SH-SY5Y (cell line): ENCODE results near the gene CYP51A1.

Experiments used
- GATA2 ChIP-seq: IDR thresholded peaks from 2 replicates; pipeline ENCODE4 v1.6.1; 2011; ENCODE audit warnings: mild to moderate bottlenecking, low read depth, low read length
- GATA3 ChIP-seq: IDR thresholded peaks from 2 replicates; pipeline ENCODE4 v1.6.1; 2011; ENCODE audit warnings: low read depth, mild to moderate bottlenecking, low read length, moderate library complexity

Gene CYP51A1

DNA sequence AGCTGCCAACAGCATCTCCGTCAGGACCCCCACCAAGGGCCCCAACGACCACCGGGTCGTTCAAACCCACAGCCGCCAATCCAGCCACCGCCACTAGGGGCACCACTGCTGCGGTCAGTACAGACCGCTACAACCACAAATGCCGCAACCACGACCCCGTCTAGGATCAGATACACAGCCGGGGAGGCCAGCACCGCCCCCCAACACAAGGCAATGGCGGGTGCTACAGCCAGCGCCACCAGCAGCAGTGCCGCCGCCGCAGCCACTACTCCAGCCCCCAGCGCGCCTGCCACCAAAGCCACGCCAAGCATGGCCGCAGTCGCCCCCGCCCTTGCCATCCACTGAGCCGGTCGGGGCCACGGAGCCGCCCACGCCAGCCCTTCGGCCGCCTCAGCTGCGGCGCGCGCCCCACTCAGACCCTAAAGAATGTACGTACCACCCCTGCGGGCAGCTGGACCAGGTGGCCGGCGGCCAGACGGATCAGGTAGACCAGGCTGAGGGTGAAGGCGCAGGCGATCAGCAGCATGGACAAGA lies 473 bp downstream of the CYP51A1 start:
- TF ChIP-seq GATA3 (no peak), GATA2 (0 out of 2 replicates have a peak, but pooled peaks have one; percentile 7)

- TF ChIP-seq GATA3, result no peak
- no peak for TF ChIP-seq GATA2
These were observed 1.0 kb downstream of the CYP51A1 start for GRCh38 chr7:92133133-92133736.

DNA sequence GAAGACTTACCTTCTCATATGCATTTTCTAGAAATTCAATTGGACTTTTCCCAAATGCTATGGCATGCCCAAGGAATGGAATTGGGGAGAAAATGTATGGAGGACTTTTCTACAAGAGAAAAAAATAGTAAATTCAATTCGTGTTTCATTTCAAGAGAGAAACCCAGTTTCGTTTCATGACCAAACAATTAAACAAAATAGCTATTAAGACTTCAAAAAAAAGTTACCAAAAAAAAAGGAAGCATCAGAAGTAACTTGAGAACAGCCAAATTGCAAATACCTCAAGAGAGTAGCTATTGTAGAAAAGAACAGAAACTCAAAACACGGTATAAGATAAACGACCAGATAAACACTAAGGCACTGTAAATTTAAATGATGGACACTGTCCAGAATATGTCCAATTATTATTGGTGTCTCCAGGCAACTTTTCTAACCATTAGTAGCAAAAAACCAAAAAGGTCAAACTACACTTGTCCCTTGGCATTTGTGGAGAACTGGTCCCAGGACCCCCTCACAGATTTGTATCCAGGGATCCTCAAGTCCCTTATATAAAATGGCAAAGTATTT lies 2.4 kb downstream of the CYP51A1 start:
- TF ChIP-seq GATA3 (no peak), GATA2 (no peak)

DNA sequence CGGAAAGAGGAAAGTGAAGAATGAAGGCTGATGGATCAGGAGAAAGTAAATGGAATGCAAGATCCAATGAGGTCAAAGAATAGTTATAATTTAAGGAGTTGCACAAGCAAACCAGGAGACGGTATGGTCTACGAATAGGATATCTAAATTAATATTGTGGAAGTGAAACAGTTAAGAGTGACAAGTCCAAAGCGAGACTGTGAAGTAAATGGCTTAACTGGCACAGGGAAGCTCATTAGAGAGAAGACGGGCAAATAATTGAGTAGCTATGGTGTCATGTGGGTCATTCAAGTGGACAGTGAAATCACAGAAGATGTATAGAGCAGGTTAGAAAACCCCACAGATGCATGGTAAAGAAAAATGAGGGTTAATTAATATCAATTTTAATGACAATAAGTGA lies 3.2 kb downstream of the CYP51A1 start:
- TF ChIP-seq GATA3, result no peak

DNA sequence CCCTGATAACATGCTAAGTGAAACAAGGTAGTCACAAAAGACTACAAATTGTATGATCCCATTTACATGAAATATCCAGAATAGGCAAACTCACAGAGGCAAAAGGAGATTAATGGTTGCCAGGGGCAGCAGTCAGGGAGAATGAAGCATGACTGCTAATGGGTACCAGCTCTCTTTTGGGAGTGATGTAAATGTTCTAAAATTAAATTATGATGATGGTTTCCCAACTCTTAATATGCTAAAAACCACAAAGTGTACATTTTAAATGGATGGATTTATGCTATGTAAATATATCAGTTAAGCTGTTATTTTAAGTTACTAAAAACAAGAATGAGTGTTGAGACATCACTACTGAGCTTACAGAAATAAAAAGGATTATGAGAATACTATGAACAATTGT lies 12.6 kb downstream of the CYP51A1 start:
- no peak for TF ChIP-seq GATA3

DNA sequence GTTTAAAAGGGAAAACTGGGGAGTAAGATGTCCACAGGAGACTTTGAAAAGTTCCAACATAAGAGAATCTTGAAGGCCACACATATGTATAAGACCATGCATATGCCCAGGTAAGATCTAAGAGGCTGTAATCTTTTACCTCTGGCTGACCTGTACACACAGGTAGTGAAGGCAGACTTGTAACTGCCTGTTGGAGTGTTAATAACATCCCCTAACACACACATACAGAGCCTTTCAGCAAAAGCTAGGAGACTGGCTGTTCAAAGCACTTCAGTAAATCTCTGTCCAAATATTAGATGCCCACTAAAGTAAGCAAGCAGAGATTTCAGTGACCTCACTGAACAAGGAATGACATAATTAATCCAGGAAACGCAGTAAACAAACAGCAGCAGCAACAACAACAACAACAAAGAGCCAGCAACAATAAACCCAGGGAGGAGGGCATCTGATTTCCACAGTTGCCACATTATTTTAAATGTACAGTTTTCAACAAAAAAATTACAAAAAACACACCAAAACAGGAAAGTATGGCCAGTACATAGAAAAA lies 15.0 kb downstream of the CYP51A1 start:
- TF ChIP-seq GATA3 (no peak), GATA2 (no peak)

- TF ChIP-seq GATA2 (no peak), GATA3 (no peak)
These were observed 17.3 kb downstream of the CYP51A1 start for GRCh38 chr7:92116949-92117348.

GRCh38 chr7:92115821-92116220 lies 18.5 kb downstream of the CYP51A1 start:
- TF ChIP-seq GATA2, result no peak

GRCh38 chr7:92110857-92111256 lies 23.4 kb downstream of the CYP51A1 start:
- TF ChIP-seq GATA3 (no peak), GATA2 (no peak)

- TF ChIP-seq GATA3 (no peak), GATA2 (no peak)
These were observed 25.5 kb downstream of the CYP51A1 start for GRCh38 chr7:92108821-92109220.

DNA sequence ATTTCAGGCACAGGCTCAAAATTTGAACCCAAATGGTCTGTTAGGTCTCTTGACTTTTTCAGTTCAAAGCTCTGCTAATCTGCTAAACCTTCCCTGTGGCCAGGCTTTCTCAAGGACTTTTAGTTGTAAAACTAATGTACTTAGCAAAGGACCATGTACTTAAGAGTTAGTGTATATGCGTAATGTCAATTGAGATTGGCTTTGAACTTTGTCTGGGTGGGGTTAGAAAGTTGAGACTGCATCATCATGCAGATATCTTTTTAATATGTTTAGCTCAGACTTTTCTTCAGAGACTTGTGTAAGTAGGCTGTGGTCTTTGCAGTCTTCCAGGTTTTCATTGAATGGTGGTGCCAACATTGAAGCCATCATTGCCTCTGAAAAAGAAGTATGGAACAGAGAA lies 33.7 kb downstream of the CYP51A1 start:
- TF ChIP-seq GATA3 (no peak), GATA2 (no peak)

DNA sequence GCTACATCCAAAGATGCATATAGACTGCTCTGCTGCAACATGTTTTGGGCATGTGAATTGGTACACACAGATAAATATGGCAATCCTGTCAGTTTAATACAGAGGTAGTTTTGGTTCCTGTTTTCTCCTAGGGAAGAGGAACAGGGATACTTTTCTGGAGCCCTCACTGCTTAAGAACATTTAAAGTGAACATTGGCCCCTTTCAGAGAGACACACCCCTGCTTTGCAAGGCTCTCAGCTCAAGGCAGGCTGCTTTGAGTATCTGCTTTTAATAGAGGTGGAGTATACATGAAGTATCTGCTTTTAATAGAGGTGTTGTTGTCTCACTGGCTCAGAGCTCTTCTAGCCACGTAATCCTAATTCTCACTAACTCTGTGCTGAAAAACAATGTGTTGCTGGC lies 38.9 kb downstream of the CYP51A1 start:
- TF ChIP-seq GATA3, result no peak

- TF ChIP-seq GATA2 (no peak), GATA3 (no peak)
These were observed 42.1 kb downstream of the CYP51A1 start for GRCh38 chr7:92092210-92092609.

DNA sequence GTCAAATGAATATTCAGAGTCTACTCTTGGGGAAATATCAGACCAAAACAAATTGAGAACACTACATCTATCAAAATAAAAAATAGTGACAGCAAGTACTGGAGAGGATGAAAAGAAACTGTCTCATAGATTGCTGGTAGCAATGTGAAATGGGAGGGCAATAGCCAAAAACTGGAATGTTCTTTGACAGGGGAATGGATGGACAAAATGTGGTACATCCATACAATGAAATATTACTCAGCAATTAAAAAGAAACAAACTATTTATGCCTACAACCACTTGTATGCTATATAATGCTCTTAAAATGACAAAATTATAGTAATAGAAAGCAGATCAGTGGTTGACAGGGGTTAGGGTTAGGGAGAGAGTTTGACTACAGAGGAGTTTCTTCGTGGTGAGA lies 46.0 kb downstream of the CYP51A1 start:
- TF ChIP-seq GATA2 (no peak), GATA3 (no peak)

DNA sequence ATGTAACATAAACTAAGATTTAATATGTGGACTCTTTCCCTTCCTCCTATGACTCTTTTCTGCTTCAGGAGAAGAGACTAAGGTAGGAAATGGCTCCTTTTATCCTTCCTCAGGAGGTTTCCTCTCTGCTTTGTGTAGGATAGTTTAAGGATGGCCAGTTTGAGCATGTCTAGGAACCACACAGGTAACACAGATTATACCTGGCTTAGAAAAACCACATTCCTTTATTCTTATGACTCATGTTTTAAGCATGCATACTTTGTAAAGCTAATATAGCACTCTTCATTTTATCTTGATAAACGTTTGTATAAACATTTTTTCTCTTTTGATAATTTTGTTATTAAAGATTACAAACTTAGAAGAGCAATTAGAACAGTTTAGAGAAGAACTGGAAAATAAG lies 57.8 kb downstream of the CYP51A1 start:
- TF ChIP-seq GATA3 (no peak), GATA2 (no peak)
